ENCODE data around the gene ECE1. TPM values are rescaled to one million over a fixed set of nuclear protein-coding genes. Genes with fewer than 3 reads are reported as not detected.

ECE1 gene
- total and polyA plus RNA-seq, 2 of the 4 experiments (the other 2 are of a cell fraction): 61.8 to 124 TPM

GRCh38 chr1:21268281-21269239 lies 21.7 kb downstream of the ECE1 start:
- no peak overlapping the region for H3K56ac ChIP-seq (ENCODE audit: extremely low read depth, insufficient read depth, low read length)
- no peak overlapping the region for H4K5ac ChIP-seq (ENCODE audit: low read depth, low read length)
- H2BK20ac ChIP-seq (ENCODE audit: low read depth, low read length): no peak overlapping the region
- no peak overlapping the region for H4K91ac ChIP-seq (ENCODE audit: insufficient read depth, low read depth, low read length)
- no peak overlapping the region for H3K18ac ChIP-seq (ENCODE audit: low read depth, low read length)
- peaks cover 21% of the 10 kb centered on the region for H3K4me1 ChIP-seq (ENCODE audit: control insufficient read depth, insufficient read depth, low read length)
- H3K14ac ChIP-seq (replicated peaks; ENCODE audit: low read depth, low read length): no peak overlapping the region
- H3K4me2 ChIP-seq (ENCODE audit: low read depth, low read length): no peak overlapping the region
- in situ Hi-C loops (cut with MboI; ENCODE audit: low sequenced_read_pairs) (no loop called here), dilution Hi-C loops (cut with HindIII; ENCODE audit: low sequenced_read_pairs, unreplicated experiment) (no loop called here), intact Hi-C loops (cut with micrococcal nuclease) (loop anchor here (10.0 kb wide), 1 partner anchor 306 kb away; no protein-coding TSS in a partner anchor)
- no peak overlapping the region for H2BK120ac ChIP-seq (ENCODE audit: low read depth, low read length)
- DNase-seq (no peak), ATAC-seq (ENCODE audit: low read depth) (no peak)
- no peak overlapping the region for H3K23ac ChIP-seq (ENCODE audit: low read depth, low read length)
- H2BK5ac ChIP-seq (ENCODE audit: low read depth, low read length, poor library complexity, severe bottlenecking): no peak overlapping the region
- peaks cover 28% of the 10 kb centered on the region for H3K9me1 ChIP-seq (ENCODE audit: insufficient read depth, low read length)
- H3K4ac ChIP-seq (ENCODE audit: low read depth, low read length): no peak overlapping the region
- no peaks in the 10 kb centered on the region for H3K9me3 ChIP-seq (ENCODE audit: control insufficient read depth, insufficient read depth, low read length)
- TF ChIP-seq USF2 (IDR thresholded peaks at IDR 0.05; ENCODE audit: low read depth, low read length) (no peak), BHLHE40 (IDR thresholded peaks at IDR 0.05; ENCODE audit: low read depth, low read length) (no peak), MAZ (IDR thresholded peaks at IDR 0.05; ENCODE audit: borderline replicate concordance, low read depth, low read length) (no peak), CTCF (conservative IDR thresholded peaks at IDR 0.05; ENCODE audit: low read depth, low read length) (no peak), MXI1 (IDR thresholded peaks at IDR 0.05; ENCODE audit: borderline replicate concordance, low read depth, low read length) (no peak), NFE2L2 (IDR thresholded peaks at IDR 0.05; ENCODE audit: low read depth, low read length) (no peak), RFX5 (IDR thresholded peaks at IDR 0.05; ENCODE audit: low read depth, low read length) (no peak), RCOR1 (IDR thresholded peaks at IDR 0.05; ENCODE audit: insufficient replicate concordance, low read length) (no peak), MAFK (IDR thresholded peaks at IDR 0.05; ENCODE audit: low read depth, low read length) (no peak)
- no peak overlapping the region for H2AK9ac ChIP-seq (replicated peaks; ENCODE audit: low read depth, low read length, poor library complexity)
- 0 out of 2 replicates have a peak, but pooled peaks cover 7% of the 10 kb centered on the region for H4K20me1 ChIP-seq (ENCODE audit: insufficient read depth, low read length)
- H3K9ac ChIP-seq (ENCODE audit: low read depth, low read length): no peak overlapping the region
- no peak overlapping the region for H4K8ac ChIP-seq (ENCODE audit: low read depth in 2 of 2, low read length in 2 of 2)
- H2BK15ac ChIP-seq (ENCODE audit: low read depth, low read length): no peak overlapping the region
- CTCF ChIA-PET: interaction anchor here (1.3 to 3.2 kb wide), 2 partner anchors 11 to 65 kb away, joined by 4 to 40 read pairs; no protein-coding TSS in a partner anchor
- H2AK5ac ChIP-seq (ENCODE audit: low read depth, low read length): no peak overlapping the region
- POLR2A ChIA-PET (ENCODE audit: unreplicated experiment): no interaction called here
- H3K27me3 ChIP-seq (ENCODE audit: control insufficient read depth, insufficient read depth, low read length): no peaks in the 10 kb centered on the region
- H3K4me3 ChIP-seq (ENCODE audit: insufficient read depth, low read depth, low read length): no peak overlapping the region
- H3K36me3 ChIP-seq (ENCODE audit: control insufficient read depth, insufficient read depth, low read length): peaks cover 57% of the 10 kb centered on the region
- WGBS, 2 experiments (ENCODE audit: extremely low coverage in 2 of 2, insufficient read length in 1 of 2): 85% methylated on average over 10 of the region's 17 CpGs; no CpG with 5 or more reads in 1 of the 2 experiments
- H3K27ac ChIP-seq (ENCODE audit: insufficient read depth, low read length): no peak overlapping the region
- no TSS peak for BruUV-seq (replicated peaks)
- no peak overlapping the region for H2AFZ ChIP-seq (replicated peaks; ENCODE audit: low read length, poor library complexity)
- peaks cover 27 to 69% of the 10 kb centered on the region in 2 experiments for H3K79me1 ChIP-seq (ENCODE audit: low read depth in 1 of 2, low read length in 2 of 2)

All from IMR-90 (cell line).